ENCODE measurements around the gene SENP5. TPM values are rescaled to one million over a fixed set of nuclear protein-coding genes. Genes with fewer than 3 reads are reported as not detected.
"Not testable (repeated sequence)": the region's sequence is repeated elsewhere in the genome, so short reads cannot be mapped to it uniquely, and the experiment has no call there.

Gene SENP5
- total RNA-seq: 10 to 100 TPM; 24.3 to 48.1 (median 31.0) TPM
- long read RNA-seq, donor 1, full-length matches to known transcripts: 6 of 9 reads
- long read RNA-seq, donor 1, partial matches to known transcripts: 0 of 9 reads
- long read RNA-seq, donor 1, other reads (novel, unspliced or antisense): 3 of 9 reads
- long read RNA-seq, donor 2, full-length matches to known transcripts: 1 of 10 reads
- long read RNA-seq, donor 2, partial matches to known transcripts: 3 of 10 reads
- long read RNA-seq, donor 2, other reads (novel, unspliced or antisense): 6 of 10 reads

DNA sequence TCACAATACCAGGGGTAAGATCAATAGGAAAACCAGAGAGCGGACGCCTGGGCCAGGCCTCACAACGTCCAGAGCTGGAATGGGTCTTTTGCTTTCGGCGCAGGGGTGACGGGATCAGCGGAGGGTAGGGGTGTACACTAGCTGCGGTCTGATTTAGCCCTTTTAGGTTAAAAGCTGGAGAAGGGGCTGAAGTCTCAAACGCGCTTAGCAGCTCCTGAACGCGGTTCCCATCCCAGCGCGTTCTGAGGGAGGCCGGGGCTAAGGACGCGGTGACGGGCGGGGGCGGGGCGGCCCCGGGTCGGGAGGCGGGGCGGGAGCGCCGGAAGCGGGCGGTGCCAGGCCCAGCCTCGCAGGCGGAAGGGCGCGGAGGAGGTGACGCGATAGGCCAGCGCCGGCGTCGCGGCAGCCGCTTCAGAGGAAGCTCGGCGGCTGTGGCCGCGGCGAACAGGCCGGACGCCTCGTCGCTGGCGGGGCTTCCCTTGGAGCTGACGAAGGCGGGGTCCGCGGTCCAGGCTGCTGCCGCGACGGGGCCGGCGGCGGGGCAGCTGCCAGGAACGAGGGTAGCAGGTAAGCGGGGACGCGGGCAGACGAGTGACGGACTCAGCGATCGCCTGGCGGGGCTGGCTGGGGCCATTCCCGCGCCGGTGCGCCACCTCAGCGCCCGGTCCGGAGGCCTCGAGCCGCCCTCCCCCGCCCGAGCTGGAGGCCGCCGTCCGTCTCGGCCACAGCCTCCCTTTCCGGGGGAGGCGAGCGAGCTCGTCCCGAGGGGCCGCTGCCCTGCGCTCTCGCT, at the start of gene SENP5:
Gene SENP5, plus strand, starts transcription at position 414 of the 790 bp plus-strand sequence. CDS start 17,262 bp downstream, outside the sequence.
- Histone ChIP-seq H3K4me3 (peak within 1 kb of the TSS; percentile 94), H3K36me3 (ENCODE audit: low read depth) (no peaks in the 10 kb centered on the region), H3K4me1 (ENCODE audit: low read depth) (peaks cover 17% of the 10 kb centered on the region), H3K9me3 (no peaks in the 10 kb centered on the region)
- intact Hi-C loops (cut with DNase I, micrococcal nuclease): no loop called here
- peak; percentile 93 to 95 (median 95) for DNase-seq
- TF ChIP-seq CTCF (IDR thresholded peaks at IDR 0.05): no peak
- ATAC-seq: peak; percentile 100

DNA sequence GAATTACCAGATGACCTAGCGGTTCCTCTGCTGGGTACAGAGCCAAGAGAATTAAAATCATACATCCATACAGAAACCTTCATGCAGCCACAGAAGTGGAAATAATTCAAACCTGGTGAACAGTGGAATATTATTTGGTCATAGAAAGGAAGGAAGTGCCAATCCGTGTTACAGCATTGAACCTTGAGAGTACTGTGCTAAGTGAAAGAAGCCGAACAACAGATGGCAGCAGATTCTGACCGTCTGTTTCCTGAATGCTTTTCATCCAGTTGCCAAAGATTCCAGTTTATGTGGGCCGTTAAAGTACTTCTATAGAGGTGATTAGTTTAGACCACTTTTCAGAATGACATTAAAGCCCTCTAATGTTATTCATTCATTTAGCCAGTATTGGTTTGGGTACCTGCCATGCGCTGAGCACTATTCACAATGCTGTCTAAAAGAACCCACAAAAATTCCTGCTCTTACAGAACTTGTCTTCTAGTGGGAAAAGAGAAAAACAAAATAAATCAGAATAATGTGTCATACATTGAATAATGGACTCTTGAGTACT, 45.8 kb upstream of the SENP5 start:
- no peaks in the 10 kb centered on the region for H3K36me3 ChIP-seq (ENCODE audit: low read depth)
- intact Hi-C loops (cut with DNase I, micrococcal nuclease): no loop called here
- no peak for DNase-seq
- TF ChIP-seq CTCF (IDR thresholded peaks at IDR 0.05): no peak
- no peaks in the 10 kb centered on the region for H3K4me1 ChIP-seq (ENCODE audit: low read depth)
- no peak overlapping the region for H3K4me3 ChIP-seq
- ATAC-seq: no peak
- no peaks in the 10 kb centered on the region for H3K9me3 ChIP-seq

DNA sequence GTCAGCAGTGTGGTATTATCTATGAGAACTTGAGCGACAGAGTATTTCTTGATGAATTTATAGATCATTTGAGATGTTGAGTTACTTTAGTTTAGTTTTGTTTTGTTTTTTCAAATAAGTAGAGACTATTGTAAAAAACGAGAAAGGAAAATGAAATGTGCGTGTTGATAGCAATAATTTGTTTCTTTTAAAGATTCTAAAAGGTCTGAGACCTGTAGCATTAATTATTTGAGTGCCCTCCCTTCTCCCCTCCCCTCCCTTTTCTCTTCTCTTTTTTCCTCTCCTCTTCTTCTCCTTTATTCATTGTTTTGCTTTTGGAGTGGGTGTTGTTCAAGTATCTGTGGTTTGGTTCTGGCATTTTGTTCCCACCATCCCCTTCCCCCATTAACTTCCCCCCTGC, 38.1 kb upstream of the SENP5 start:
- not testable (repeated sequence) for DNase-seq; H3K4me3 ChIP-seq; H3K4me1 ChIP-seq (ENCODE audit: low read depth); H3K36me3 ChIP-seq (ENCODE audit: low read depth); ATAC-seq; H3K9me3 ChIP-seq
- intact Hi-C loops (cut with DNase I, micrococcal nuclease): loop anchor here in 1 of 2 donors (10.0 kb wide), 1 partner anchor 145 kb away; no protein-coding TSS in a partner anchor

GRCh38 chr3:196835086-196835485, 32.6 kb upstream of the SENP5 start:
- H3K9me3 ChIP-seq: no peaks in the 10 kb centered on the region
- intact Hi-C loops (cut with DNase I, micrococcal nuclease): loop anchor here in 1 of 2 donors (10.0 kb wide), 1 partner anchor 140 kb away; no protein-coding TSS in a partner anchor
- no peak for ATAC-seq
- no peaks in the 10 kb centered on the region for H3K4me1 ChIP-seq (ENCODE audit: low read depth)
- H3K36me3 ChIP-seq (ENCODE audit: low read depth): no peaks in the 10 kb centered on the region
- no peak overlapping the region for H3K4me3 ChIP-seq
- no peak for DNase-seq
- TF ChIP-seq CTCF (IDR thresholded peaks at IDR 0.05): no peak

GRCh38 chr3:196836626-196837025, 31.1 kb upstream of the SENP5 start:
- not testable (repeated sequence) for H3K36me3 ChIP-seq (ENCODE audit: low read depth); H3K4me1 ChIP-seq (ENCODE audit: low read depth); ATAC-seq; H3K4me3 ChIP-seq; DNase-seq; H3K9me3 ChIP-seq
- intact Hi-C loops (cut with DNase I, micrococcal nuclease): loop anchor here in 1 of 2 donors (10.0 kb wide), 1 partner anchor 138 kb away; no protein-coding TSS in a partner anchor

GRCh38 chr3:196837819-196838420, 29.8 kb upstream of the SENP5 start:
- Histone ChIP-seq H3K9me3 (no peaks in the 10 kb centered on the region), H3K4me1 (ENCODE audit: low read depth) (no peaks in the 10 kb centered on the region), H3K36me3 (ENCODE audit: low read depth) (no peaks in the 10 kb centered on the region), H3K4me3 (no peak overlapping the region)
- intact Hi-C loops (cut with DNase I, micrococcal nuclease): loop anchor here in 1 of 2 donors (10.0 kb wide), 1 partner anchor 137 kb away; no protein-coding TSS in a partner anchor
- peak; percentile 76 for TF ChIP-seq CTCF (IDR thresholded peaks at IDR 0.05)
- peak in 2 of 3 donors; percentile 69 to 85 for DNase-seq
- peak; percentile 93 for ATAC-seq

- H3K36me3 ChIP-seq (ENCODE audit: low read depth); H3K4me3 ChIP-seq; DNase-seq; ATAC-seq; H3K9me3 ChIP-seq; H3K4me1 ChIP-seq (ENCODE audit: low read depth): not testable (repeated sequence)
- intact Hi-C loops (cut with DNase I, micrococcal nuclease): loop anchor here in 1 of 2 donors (10.0 kb wide), 1 partner anchor 135 kb away; no protein-coding TSS in a partner anchor
Measured at GRCh38 chr3:196839351-196839750, 28.4 kb upstream of the SENP5 start.
